HG02840 (cell line): ENCODE results near the gene ADK.
A peak's percentile ranks its signal among the peaks of the same experiment; 100 is the strongest.
"Not testable (repeated sequence)": the region's sequence is repeated elsewhere in the genome, so short reads cannot be mapped to it uniquely, and the experiment has no call there.

Source experiments
- ATAC-seq: cut with Tn5 transposase; IDR thresholded peaks from one replicate; pipeline ENCODE4 v1.9.1; 2021; ENCODE audit warnings: mild to moderate bottlenecking, moderate library complexity, moderate number of reproducible peaks; ENCODE audit not compliant: unreplicated experiment, low FRiP score

The ADK gene

DNA sequence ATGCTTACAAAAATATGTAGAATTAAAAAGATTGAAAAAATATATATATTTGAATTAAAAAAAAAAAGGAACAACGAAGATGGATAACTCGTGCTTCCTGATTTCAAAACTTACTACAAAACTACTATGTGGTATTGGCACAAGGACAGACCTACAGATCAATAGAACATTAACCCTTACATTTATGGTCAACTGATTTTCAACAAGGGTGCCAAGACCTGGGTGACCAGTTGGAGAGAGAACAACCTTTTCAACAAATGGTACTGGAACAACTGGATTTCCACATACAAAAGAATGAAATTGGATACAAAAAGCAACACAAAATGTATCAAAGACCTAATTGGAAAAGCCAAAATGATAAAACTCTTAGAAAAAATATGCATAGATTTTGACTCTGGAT lies 10.5 kb upstream of the ADK start:
- ATAC-seq, result no peak

DNA sequence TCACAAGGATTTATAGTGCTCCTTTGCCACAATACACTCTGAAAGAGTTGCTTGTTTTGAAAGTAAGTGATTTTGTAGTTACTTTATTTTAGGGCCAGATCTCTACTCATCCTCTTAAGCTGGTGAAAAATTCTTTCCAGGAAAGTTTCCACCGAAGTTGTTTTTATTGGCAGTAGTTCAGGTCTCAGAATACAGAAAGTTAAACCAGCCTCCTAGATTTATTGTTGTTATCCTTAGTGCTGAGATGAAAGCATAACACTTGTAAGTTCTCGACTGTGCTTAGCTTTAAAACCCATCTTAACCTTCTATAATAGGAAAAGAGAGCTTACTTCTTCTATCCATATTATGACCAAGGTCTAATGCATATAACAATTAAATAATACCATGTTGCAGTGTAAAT lies 5.9 kb upstream of the ADK start:
- no peak for ATAC-seq

DNA sequence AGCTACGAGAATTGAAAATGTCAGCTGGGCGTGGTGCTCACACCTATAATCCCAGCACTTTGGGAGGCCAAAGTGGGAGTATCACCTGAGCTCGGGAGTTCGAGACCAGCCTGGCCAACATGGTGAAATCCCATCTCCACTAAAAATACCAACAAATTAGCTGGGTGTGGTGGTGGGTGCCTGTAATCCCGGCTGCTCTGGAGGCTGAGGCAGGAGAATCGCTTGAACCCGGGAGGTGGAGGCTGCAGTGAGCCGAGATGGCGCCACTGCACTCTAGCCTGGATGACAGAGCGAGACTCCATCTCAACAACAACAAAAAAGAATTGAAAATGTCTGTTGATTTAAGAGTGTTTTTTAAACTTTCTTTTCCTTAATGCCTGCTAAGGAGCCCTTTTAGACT lies 4.0 kb upstream of the ADK start:
- not testable (repeated sequence) for ATAC-seq

GRCh38 chr10:74150204-74150989 lies 624 bp upstream of the ADK start, which contains the start of gene AP3M1:
Gene AP3M1, minus strand, starts transcription at chr10:74150828. Its CDS starts 12,449 bp downstream, at chr10:74138379.
- peak; percentile 40 for ATAC-seq

DNA sequence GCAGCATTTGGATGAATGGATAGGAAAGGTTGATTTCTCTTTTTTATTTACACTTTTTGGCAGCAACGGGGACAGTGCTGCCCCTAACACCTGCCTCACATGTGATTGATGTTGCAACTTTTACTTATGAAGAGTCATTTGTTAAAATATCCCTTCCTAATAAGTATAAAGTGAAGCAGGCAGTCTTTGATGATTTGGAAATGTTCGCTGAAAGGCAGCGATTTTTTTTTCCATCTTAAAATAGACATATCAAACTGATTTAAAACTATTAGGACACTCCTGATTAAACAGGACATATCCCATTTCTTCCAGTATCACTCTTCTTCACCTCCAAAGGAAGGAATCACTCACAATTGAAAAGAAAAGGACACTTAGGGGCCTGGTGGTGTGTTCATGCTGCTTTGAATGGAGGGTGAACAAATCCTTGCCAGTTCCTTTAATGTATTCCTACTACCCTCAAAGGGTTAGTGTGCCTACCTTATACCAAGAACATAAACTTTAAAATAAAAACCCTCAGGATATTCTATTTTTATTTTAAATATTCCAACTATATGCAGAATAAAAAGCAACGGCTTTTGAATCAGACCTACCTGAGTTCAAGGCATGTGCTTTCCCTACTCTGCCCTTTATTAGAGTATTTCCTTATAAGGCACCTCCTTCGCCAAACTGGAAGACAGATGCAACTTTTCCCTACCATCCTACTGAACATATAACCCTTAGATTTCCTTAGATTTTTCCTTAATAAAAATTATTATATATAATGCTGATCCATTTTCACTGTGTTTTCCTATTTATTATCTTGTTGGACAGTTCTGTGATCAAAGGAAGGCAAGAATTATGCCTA lies 1.1 kb downstream of the ADK start:
- no peak for ATAC-seq

- no peak for ATAC-seq
Measured at GRCh38 chr10:74153123-74153522, 2.1 kb downstream of the ADK start.

DNA sequence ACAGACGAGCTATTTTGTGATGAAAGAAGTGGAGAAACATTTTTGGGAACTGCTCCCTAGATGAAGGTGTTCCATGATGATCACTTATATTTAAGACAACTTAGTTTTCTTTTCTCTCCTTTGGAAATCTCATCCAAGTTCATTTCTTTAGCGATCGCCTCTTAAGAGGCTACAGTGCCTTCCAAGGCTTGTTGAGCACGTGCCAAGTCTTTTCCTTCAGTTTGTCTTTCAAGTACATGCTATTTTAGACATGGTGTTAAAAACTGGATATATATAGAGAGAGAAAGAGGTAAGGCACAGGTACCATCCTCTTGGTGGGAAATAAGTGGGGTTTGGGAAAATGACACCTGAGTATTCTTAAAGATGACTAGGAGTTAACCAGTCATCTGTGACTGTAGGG lies 2.7 kb downstream of the ADK start:
- no peak for ATAC-seq

DNA sequence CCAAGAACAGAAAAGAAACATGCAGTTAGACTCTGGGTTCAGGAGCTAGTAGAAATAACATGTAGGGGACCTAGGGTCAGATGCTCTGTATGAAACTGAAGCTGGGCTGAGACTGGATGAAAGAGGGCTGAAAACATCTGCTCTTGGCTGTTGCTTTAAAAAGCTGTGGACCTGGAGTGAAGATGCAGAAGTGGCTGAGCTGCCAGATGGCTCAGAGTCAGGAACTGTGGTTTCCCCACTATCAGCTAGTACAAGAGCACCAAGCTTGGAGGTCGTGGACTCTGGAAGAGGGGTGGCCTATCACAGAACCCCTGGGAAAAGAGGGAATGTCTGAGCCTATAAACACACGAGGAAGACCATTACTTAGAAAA lies 5.9 kb downstream of the ADK start:
- ATAC-seq, result no peak

DNA sequence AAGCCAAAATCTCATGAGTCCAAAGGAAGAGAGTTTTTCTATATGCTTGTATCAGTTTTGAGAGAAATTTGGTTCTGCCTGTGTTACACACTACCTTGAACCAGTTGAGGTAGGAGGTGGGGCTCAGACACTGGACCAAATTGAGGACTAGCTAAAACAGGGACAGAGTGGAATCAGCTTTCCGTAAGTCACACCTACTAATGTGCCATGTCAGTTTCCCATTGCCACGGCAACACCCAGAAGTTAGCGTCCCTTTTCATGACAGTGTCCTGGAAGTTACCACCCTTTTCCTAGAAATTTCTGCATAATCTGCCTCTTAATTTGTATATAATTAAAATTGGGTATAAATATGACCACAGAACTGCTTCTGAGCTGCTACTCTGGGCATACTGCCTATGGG lies 9.0 kb downstream of the ADK start:
- ATAC-seq, result no peak

- ATAC-seq, result no peak
Measured at GRCh38 chr10:74163319-74164068, 12.5 kb downstream of the ADK start.

GRCh38 chr10:74164716-74165529 lies 13.9 kb downstream of the ADK start:
- no peak for ATAC-seq

DNA sequence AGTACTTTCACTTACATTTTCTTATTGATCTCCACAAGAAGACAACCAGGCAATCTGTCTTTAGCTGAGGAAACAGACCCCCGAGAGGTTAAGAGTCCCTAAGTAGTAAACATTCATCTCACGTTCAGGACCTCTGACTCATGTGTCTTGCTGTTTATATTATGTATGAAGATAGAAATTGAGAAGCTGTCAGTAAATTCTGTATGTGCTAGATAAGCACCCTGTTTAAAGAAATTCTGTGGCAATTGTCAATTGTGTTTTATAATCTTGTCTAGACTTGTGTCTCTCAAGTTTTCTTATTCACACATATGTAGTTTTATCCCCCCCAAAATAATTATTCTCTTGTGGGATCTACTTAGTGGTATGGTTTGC lies 14.5 kb downstream of the ADK start:
- no peak for ATAC-seq

DNA sequence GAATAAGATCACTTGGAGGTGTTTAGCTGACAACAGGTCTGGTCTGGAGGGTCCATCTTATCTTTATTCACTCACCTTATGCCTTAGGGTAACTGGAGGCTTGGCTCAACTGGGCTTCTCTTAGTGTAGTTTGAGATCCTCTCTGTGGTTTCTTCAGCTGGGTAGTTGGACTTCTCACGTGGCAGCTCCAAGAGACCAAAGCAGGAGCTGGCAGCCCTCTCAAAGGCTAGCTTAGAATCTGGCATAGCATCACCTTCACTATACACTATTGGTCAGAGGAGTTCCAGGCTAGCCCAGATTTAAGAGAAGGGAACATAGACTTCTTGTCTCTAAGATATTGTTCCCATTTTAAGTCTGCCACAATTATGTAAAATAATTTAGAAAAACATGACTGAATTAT lies 16.4 kb downstream of the ADK start:
- no peak for ATAC-seq

DNA sequence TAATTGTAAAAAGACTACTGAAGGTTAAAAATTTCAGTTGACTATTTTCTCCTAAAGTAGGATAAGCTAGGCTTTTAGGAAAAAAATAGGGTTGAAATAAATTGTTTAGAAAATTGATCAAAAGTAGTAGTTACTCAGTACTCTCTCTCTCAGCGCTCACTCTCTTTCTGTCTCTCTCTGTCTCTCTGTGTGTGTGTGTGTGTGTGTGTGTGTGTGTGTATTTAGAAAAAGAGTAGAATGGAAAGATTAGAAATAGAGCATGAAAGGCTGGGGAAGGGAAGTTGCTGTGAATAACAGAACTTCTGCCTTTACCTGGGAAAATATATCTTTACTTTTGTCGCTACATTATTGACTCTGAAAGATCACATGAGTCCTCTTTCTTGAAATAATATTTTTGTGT lies 20.6 kb downstream of the ADK start:
- no peak for ATAC-seq

DNA sequence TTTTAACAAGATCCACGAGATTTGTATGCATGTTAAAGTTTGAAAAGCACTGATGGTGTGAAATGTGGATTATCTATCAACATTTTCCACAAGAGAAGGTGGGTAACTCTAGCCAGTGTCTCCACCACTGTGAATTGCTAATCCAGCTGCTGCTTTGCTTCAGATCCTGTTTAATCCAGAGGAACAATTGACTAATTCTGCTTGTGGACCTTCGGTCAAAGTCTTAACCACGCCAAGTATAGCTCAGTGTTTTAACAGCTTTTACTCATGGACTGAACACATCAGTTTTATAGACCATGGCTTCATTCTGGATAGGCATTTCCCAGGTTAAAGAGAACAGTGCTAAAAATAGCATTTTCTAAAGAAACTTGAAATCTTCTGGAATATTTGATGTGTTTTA lies 23.5 kb downstream of the ADK start:
- ATAC-seq, result no peak

DNA sequence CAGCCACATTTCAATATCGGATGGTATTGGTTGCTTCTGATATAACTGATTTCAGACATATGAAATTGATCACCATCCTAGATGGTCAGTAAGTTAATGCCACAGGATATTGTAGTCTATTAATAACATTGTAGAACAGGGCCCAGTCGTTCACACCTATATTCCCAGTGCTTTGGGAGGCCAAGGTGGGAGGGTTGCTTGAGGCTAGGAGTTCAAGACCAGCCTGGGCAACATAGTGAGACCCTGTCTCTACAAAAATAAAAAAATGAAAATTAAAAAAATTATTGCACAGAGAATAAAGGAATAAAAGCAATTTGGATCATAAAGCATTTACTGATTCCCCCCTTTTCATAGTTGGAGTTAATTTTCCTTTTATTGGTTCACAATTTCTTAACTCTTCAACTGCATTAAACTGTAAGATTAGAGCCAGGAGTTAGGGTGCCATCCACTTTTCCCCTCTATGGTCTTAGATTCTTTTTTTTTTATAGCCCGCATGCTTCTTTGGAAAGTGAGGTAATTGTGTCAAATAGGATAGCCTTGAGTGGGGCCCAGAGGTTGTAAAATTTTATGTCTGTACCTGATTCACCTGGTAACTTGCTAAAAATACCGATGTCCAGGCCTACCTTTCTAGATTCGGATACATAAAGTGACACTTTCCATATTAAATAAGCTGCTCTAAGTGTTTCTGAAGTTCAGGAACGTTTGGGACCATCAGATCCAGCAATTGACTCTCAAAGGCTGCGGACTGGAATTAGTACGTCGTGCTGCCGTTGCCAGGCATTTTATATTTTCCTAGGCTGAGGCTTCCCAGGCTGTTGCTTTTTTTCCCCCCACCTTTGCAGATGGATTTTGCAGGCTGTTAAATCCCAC lies 24.7 kb downstream of the ADK start:
- ATAC-seq, result no peak

- peak; percentile 87 for ATAC-seq
Measured at GRCh38 chr10:74176380-74177139, 25.5 kb downstream of the ADK start.

DNA sequence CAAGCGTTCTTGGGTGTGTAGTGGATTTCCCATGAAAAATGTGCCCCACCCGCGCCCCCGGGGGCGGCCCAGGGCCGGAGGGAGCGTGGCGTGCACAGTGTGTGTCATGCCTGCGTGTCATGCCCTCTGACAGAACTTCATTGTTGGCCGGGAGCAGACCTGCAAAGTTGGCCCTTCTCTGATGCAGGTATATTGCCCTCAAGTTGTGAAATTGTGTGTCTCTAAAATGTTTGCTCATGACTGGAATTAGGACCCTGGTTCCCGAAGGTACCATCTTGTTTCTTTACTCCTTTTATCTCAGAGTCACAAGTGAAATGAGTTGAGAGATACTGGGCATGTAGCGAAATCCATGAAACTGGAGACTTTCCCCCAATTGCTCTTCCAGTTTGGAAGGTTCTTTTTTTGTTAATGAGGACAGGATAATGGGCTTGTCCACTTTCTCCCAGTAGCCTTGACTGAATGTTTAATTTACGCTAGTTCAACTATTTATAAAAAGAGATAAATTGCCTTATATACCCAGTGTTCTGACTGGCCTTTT lies 26.2 kb downstream of the ADK start:
- no peak for ATAC-seq
